DND-41 (cell line): ENCODE measurements around the gene GAGE10.

Experiments
- ATAC-seq: fragments of 200-7000 bp; cut with Tn5 transposase; 3 replicates; pipeline ENCODE4 v1.9.1; 2021; ENCODE audit warnings: low read depth; ENCODE audit not compliant: insufficient read depth
- DNase-seq: peaks from one replicate; pipeline ENCODE4 v3.0.0-alpha.2; 2020
- H2AFZ ChIP-seq: 2 replicates; pipeline ENCODE4 v1.6.0; 2012; ENCODE audit warnings: low read depth, low read length
- H3K27ac ChIP-seq: 2 replicates; pipeline ENCODE4 v1.5.1; 2012; ENCODE audit warnings: low read length, inconsistent platforms
- H3K27me3 ChIP-seq: fragments of 200-600 bp; sonication (generic); 2 replicates; pipeline ENCODE4 v1.6.0; 2012; ENCODE audit warnings: low read length, mild to moderate bottlenecking, inconsistent platforms; ENCODE audit not compliant: insufficient read depth, poor library complexity
- H3K36me3 ChIP-seq: 2 replicates; pipeline ENCODE4 v1.5.1; 2012; ENCODE audit warnings: low read length, inconsistent platforms; ENCODE audit not compliant: insufficient read depth
- H3K4me1 ChIP-seq: 2 replicates; pipeline ENCODE4 v1.5.1; 2012; ENCODE audit warnings: mild to moderate bottlenecking, low read length; ENCODE audit not compliant: insufficient read depth
- H3K4me2 ChIP-seq: 2 replicates; pipeline ENCODE4 v1.6.0; 2012; ENCODE audit warnings: mild to moderate bottlenecking, moderate library complexity, low read length, inconsistent platforms; ENCODE audit not compliant: insufficient read depth
- H3K4me3 ChIP-seq, 2 experiments: fragments of 200-600 bp in 1 of 2; shearing (Covaris generic) in 1 of 2; 2 replicates each; pipeline ENCODE4 v1.5.1; 2012 to 2016; ENCODE audit warnings: inconsistent platforms in 2 of 2, low read length in 2 of 2, mild to moderate bottlenecking in 2 of 2, low read depth in 1 of 2, moderate library complexity in 1 of 2
- H3K79me2 ChIP-seq: 2 replicates; pipeline ENCODE4 v1.6.0; 2012; ENCODE audit warnings: low read length, inconsistent platforms; ENCODE audit not compliant: insufficient read depth
- H3K9ac ChIP-seq: 2 replicates; pipeline ENCODE4 v1.6.0; 2012; ENCODE audit warnings: low read depth, mild to moderate bottlenecking, inconsistent platforms, low read length, moderate library complexity
- H3K9me3 ChIP-seq: 2 replicates; pipeline ENCODE4 v1.5.1; 2012; ENCODE audit warnings: low read length, moderate library complexity, mild to moderate bottlenecking, inconsistent platforms; ENCODE audit not compliant: insufficient read depth, severe bottlenecking
- H4K20me1 ChIP-seq: 2 replicates; pipeline ENCODE4 v1.6.0; 2012; ENCODE audit warnings: low read length; ENCODE audit not compliant: insufficient read depth
- CTCF ChIP-seq: IDR thresholded peaks from 2 replicates; pipeline ENCODE4 v1.5.1; 2012; ENCODE audit warnings: borderline replicate concordance, low read length, moderate library complexity, mild to moderate bottlenecking; ENCODE audit not compliant: poor library complexity, severe bottlenecking; ENCODE audit errors: extremely low read depth
- EZH2 ChIP-seq: IDR thresholded peaks from 3 replicates; pipeline ENCODE4 v1.6.1; 2012; ENCODE audit warnings: borderline replicate concordance, low read depth, mild to moderate bottlenecking, moderate library complexity, low read length, inconsistent platforms; ENCODE audit not compliant: severe bottlenecking

GAGE10 gene

GRCh38 chrX:49260221-49260985, 43.0 kb upstream of the GAGE10 start:
- no peak overlapping the region for H3K4me3 ChIP-seq
- H3K9ac ChIP-seq, result no peak overlapping the region
- ATAC-seq (no peak), DNase-seq (no peak)
- H3K36me3 ChIP-seq, result no peaks in the 10 kb centered on the region
- no peaks in the 10 kb centered on the region for H4K20me1 ChIP-seq
- TF ChIP-seq EZH2 (no peak), CTCF (no peak)
- H3K27me3 ChIP-seq, result no peaks in the 10 kb centered on the region
- H3K79me2 ChIP-seq, result no peaks in the 10 kb centered on the region
- no peaks in the 10 kb centered on the region for H3K9me3 ChIP-seq
- no peak overlapping the region for H3K4me2 ChIP-seq
- H3K4me1 ChIP-seq, result no peaks in the 10 kb centered on the region
- no peak overlapping the region for H3K27ac ChIP-seq
- no peak overlapping the region for H2AFZ ChIP-seq

- no peak overlapping the region for H2AFZ ChIP-seq
- no peaks in the 10 kb centered on the region for H4K20me1 ChIP-seq
- no peak overlapping the region for H3K27ac ChIP-seq
- no peak for DNase-seq
- H3K4me2 ChIP-seq, result no peak overlapping the region
- no peaks in the 10 kb centered on the region for H3K36me3 ChIP-seq
- H3K27me3 ChIP-seq, result no peaks in the 10 kb centered on the region
- H3K79me2 ChIP-seq, result no peaks in the 10 kb centered on the region
- H3K4me3 ChIP-seq, result no peak overlapping the region
- no peak overlapping the region for H3K9ac ChIP-seq
- TF ChIP-seq CTCF (no peak), EZH2 (no peak)
- H3K4me1 ChIP-seq, result no peaks in the 10 kb centered on the region
- ATAC-seq, result no peak
- no peaks in the 10 kb centered on the region for H3K9me3 ChIP-seq
Observed at GRCh38 chrX:49262603-49263002, 40.8 kb upstream of the GAGE10 start.

- TF ChIP-seq CTCF, result no peak
- ATAC-seq (no peak), DNase-seq (no peak)
- Histone ChIP-seq H2AFZ (no peak overlapping the region), H4K20me1 (no peaks in the 10 kb centered on the region), H3K4me1 (peaks cover 8% of the 10 kb centered on the region), H3K4me2 (no peak overlapping the region), H3K27ac (no peak overlapping the region), H3K36me3 (no peaks in the 10 kb centered on the region), H3K79me2 (no peaks in the 10 kb centered on the region), H3K4me3 (no peak overlapping the region), H3K27me3 (no peaks in the 10 kb centered on the region), H3K9me3 (no peaks in the 10 kb centered on the region), H3K9ac (no peak overlapping the region)
Observed at GRCh38 chrX:49263631-49264030, 39.8 kb upstream of the GAGE10 start.

GRCh38 chrX:49264460-49264859, 39.0 kb upstream of the GAGE10 start, which contains the start of gene FOXP3:
Gene FOXP3, minus strand, starts transcription at chrX:49264710. Its CDS starts 6,205 bp downstream, at chrX:49258505.
- DNase-seq, result no peak
- Histone ChIP-seq H3K9me3 (no peaks in the 10 kb centered on the region), H3K79me2 (no peaks in the 10 kb centered on the region), H3K27me3 (no peaks in the 10 kb centered on the region), H2AFZ (no peak within 1 kb of the TSS), H3K4me1 (peaks cover 8% of the 10 kb centered on the region), H3K4me2 (no peak within 1 kb of the TSS), H4K20me1 (no peaks in the 10 kb centered on the region), H3K27ac (no peak within 1 kb of the TSS), H3K4me3 (no peak within 1 kb of the TSS), H3K36me3 (no peaks in the 10 kb centered on the region), H3K9ac (no peak within 1 kb of the TSS)
- TF ChIP-seq EZH2 (no peak), CTCF (no peak)
- ATAC-seq, result no peak
